GM18517 (cell line): ENCODE measurements around the gene DHX30.
"Not testable (repeated sequence)": the region's sequence is repeated elsewhere in the genome, so short reads cannot be mapped to it uniquely, and the experiment has no call there.

Experiments
- ATAC-seq: cut with Tn5 transposase; IDR thresholded peaks from one replicate; pipeline ENCODE4 v1.9.1; 2021; ENCODE audit warnings: mild to moderate bottlenecking, moderate library complexity; ENCODE audit not compliant: unreplicated experiment

The DHX30 gene

GRCh38 chr3:47799733-47800132 is 3.2 kb upstream of the DHX30 start:
- ATAC-seq = no peak

- no peak for ATAC-seq
These were observed 615 bp downstream of the DHX30 start for GRCh38 chr3:47803480-47804025.

GRCh38 chr3:47804577-47804976 is 1.6 kb downstream of the DHX30 start:
- ATAC-seq = no peak

GRCh38 chr3:47813551-47814177 is 10.7 kb downstream of the DHX30 start:
- no peak for ATAC-seq

- no peak for ATAC-seq
These were observed 14.7 kb downstream of the DHX30 start for GRCh38 chr3:47817609-47818008.

GRCh38 chr3:47824541-47825473 is 21.9 kb downstream of the DHX30 start:
- peak; percentile 79 for ATAC-seq

- ATAC-seq = no peak
These were observed 22.7 kb downstream of the DHX30 start for GRCh38 chr3:47825590-47825989.

GRCh38 chr3:47829482-47829881 is 26.5 kb downstream of the DHX30 start:
- not testable (repeated sequence) for ATAC-seq

GRCh38 chr3:47836986-47837385 is 34.0 kb downstream of the DHX30 start:
- ATAC-seq = no peak

GRCh38 chr3:47838503-47838902 is 35.6 kb downstream of the DHX30 start:
- ATAC-seq = no peak

GRCh38 chr3:47841786-47842349 is 38.9 kb downstream of the DHX30 start:
- no peak for ATAC-seq

- ATAC-seq = no peak
These were observed 43.4 kb downstream of the DHX30 start for GRCh38 chr3:47846186-47846879.

GRCh38 chr3:47846880-47847248 is 43.9 kb downstream of the DHX30 start:
- ATAC-seq = no peak

- no peak for ATAC-seq
These were observed 44.3 kb downstream of the DHX30 start for GRCh38 chr3:47847260-47847659.

- no peak for ATAC-seq
These were observed 45.0 kb downstream of the DHX30 start for GRCh38 chr3:47847801-47848518.

GRCh38 chr3:47848599-47849117 is 45.7 kb downstream of the DHX30 start:
- no peak for ATAC-seq

GRCh38 chr3:47849186-47849698 is 46.3 kb downstream of the DHX30 start:
- ATAC-seq = no peak

- ATAC-seq = no peak
These were observed 47.0 kb downstream of the DHX30 start for GRCh38 chr3:47849699-47850563.
